PFSK-1 (cell line): ENCODE measurements around the gene ZYG11A.

Experiments used
- FOXP2 ChIP-seq: optimal IDR thresholded peaks from 2 replicates; pipeline ENCODE3; 2011; ENCODE audit warnings: borderline replicate concordance, control low read depth, inconsistent platforms; ENCODE audit not compliant: insufficient read depth; ENCODE audit errors: extremely low read length, extremely low read depth
- POLR2AphosphoS5 ChIP-seq: IDR thresholded peaks from 2 replicates; pipeline ENCODE4 v1.6.1; 2012; ENCODE audit warnings: low read depth, mild to moderate bottlenecking, control low read depth, low read length, moderate library complexity
- SIN3A ChIP-seq: IDR thresholded peaks from 2 replicates; pipeline ENCODE4 v1.6.1; 2012; ENCODE audit warnings: mild to moderate bottlenecking, low read length, moderate library complexity, borderline replicate concordance; ENCODE audit not compliant: insufficient read depth
- TAF1 ChIP-seq: IDR thresholded peaks from 2 replicates; pipeline ENCODE4 v1.6.1; 2012; ENCODE audit warnings: low read length, control low read depth, borderline replicate concordance; ENCODE audit not compliant: insufficient read depth
- TF ChIP-seq, protein P1 (sequence below), 2 experiments: IDR thresholded peaks; 2 replicates each; pipeline versions ENCODE4 v1.6.1 to v1.8.0; 2011 to 2012; ENCODE audit warnings: low read depth in 2 of 2, low read length in 2 of 2, control low read depth in 1 of 2, inconsistent platforms in 1 of 2, mild to moderate bottlenecking in 1 of 2, moderate library complexity in 1 of 2; ENCODE audit not compliant: insufficient read depth in 1 of 2

Gene ZYG11A

GRCh38 chr1:52926864-52927211 lies 84.3 kb downstream of the ZYG11A start:
- no peak for TF ChIP-seq TAF1
- no peak for TF ChIP-seq POLR2AphosphoS5
- TF ChIP-seq, protein P1, sequence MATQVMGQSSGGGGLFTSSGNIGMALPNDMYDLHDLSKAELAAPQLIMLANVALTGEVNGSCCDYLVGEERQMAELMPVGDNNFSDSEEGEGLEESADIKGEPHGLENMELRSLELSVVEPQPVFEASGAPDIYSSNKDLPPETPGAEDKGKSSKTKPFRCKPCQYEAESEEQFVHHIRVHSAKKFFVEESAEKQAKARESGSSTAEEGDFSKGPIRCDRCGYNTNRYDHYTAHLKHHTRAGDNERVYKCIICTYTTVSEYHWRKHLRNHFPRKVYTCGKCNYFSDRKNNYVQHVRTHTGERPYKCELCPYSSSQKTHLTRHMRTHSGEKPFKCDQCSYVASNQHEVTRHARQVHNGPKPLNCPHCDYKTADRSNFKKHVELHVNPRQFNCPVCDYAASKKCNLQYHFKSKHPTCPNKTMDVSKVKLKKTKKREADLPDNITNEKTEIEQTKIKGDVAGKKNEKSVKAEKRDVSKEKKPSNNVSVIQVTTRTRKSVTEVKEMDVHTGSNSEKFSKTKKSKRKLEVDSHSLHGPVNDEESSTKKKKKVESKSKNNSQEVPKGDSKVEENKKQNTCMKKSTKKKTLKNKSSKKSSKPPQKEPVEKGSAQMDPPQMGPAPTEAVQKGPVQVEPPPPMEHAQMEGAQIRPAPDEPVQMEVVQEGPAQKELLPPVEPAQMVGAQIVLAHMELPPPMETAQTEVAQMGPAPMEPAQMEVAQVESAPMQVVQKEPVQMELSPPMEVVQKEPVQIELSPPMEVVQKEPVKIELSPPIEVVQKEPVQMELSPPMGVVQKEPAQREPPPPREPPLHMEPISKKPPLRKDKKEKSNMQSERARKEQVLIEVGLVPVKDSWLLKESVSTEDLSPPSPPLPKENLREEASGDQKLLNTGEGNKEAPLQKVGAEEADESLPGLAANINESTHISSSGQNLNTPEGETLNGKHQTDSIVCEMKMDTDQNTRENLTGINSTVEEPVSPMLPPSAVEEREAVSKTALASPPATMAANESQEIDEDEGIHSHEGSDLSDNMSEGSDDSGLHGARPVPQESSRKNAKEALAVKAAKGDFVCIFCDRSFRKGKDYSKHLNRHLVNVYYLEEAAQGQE (IDR thresholded peaks at IDR 0.05; ENCODE audit: insufficient read depth in 1 of 2, low read depth in 2 of 2, low read length in 2 of 2), result no peak
- no peak for TF ChIP-seq FOXP2
- no peak for TF ChIP-seq SIN3A

DNA sequence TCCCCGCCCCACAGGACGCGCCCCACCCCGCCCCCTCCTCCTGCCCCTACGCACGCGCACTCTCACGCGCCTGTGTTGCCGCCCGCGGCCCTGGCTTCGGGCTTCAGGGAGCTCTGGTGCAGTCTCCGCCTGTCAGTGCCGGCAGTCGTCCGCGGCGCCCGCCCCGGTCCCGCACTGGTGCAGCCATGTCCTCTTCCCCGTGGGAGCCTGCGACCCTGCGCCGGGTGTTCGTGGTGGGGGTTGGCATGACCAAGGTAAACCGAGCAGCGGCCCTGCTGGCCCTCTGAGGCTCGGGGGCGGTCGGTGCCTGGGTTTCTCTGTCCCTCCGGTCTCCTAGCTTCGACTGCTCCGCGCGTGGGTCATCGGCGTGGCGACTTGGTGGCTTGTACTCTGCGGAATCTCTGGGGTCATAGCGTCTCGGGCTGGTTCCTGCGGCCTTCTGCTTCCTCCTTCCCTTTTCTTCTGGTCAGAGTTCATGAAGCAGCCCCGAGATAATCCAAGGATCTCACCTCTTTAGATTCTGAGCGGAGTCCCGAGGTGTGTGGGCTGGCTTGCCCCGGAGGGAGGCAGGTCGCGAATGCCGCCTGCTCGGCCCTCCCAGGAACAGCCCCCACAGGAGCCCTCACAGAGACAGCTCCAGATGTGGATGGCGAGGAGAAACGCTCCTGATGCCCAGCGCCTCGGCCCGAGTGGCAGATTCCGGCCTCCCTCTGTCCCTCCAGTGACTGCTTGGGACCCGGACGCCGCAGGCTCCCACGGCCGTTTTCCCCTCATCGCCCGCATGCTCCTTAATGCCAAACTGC lies 84.9 kb downstream of the ZYG11A start, which contains the start of gene SCP2:
Gene SCP2 (plus strand): TSS at position 65 of the 803 bp plus-strand sequence. CDS start 121 bp downstream, at position 186.
- TF ChIP-seq, protein P1 (IDR thresholded peaks at IDR 0.05; ENCODE audit: insufficient read depth in 1 of 2, low read depth in 2 of 2, low read length in 2 of 2), result no peak
- TF ChIP-seq POLR2AphosphoS5, result peak; percentile 65; the same call in 1 of the 2 replicates

GRCh38 chr1:52928015-52928404 lies 85.5 kb downstream of the ZYG11A start:
- TF ChIP-seq TAF1 (no peak), SIN3A (no peak), POLR2AphosphoS5 (no peak)
- TF ChIP-seq, protein P1 (IDR thresholded peaks at IDR 0.05; ENCODE audit: insufficient read depth in 1 of 2, low read depth in 2 of 2, low read length in 2 of 2), result no peak

- TF ChIP-seq POLR2AphosphoS5 (no peak), SIN3A (no peak), TAF1 (no peak), FOXP2 (no peak)
- TF ChIP-seq, protein P1 (IDR thresholded peaks at IDR 0.05; ENCODE audit: insufficient read depth in 1 of 2, low read depth in 2 of 2, low read length in 2 of 2), result no peak
Measured at GRCh38 chr1:52929019-52929418, 86.5 kb downstream of the ZYG11A start.
